Measurements from ENCODE around the gene AACS.

AACS gene

GRCh38 chr12:125187148-125187745, 122.0 kb downstream of the AACS start:
- Histone ChIP-seq H3K27ac (replicated peaks) (no peak overlapping the region), H3K27me3 (ENCODE audit: insufficient read depth, poor library complexity, severe bottlenecking) (peaks cover 44% of the 10 kb centered on the region), H3K4me3 (replicated peaks; ENCODE audit: insufficient read depth, low read length) (no peak overlapping the region)
- TF ChIP-seq REST (IDR thresholded peaks at IDR 0.05; ENCODE audit: insufficient replicate concordance, low read depth) (no peak), POLR2AphosphoS5 (IDR thresholded peaks at IDR 0.05; ENCODE audit: low read depth) (no peak), GABPA (IDR thresholded peaks at IDR 0.05; ENCODE audit: low read depth) (no peak), SPI1 (IDR thresholded peaks at IDR 0.05; ENCODE audit: borderline replicate concordance, low read depth) (no peak), CTCF (IDR thresholded peaks at IDR 0.05; ENCODE audit: insufficient read depth, low read length) (no peak)
- no peak for DNase-seq (ENCODE audit: low read depth in 1 of 2, low spot score in 1 of 2)

GRCh38 chr12:125187780-125188741, 122.8 kb downstream of the AACS start:
- Histone ChIP-seq H3K27ac (replicated peaks) (no peak overlapping the region), H3K4me3 (replicated peaks; ENCODE audit: insufficient read depth, low read length) (no peak overlapping the region), H3K27me3 (ENCODE audit: insufficient read depth, poor library complexity, severe bottlenecking) (peaks cover 44% of the 10 kb centered on the region)
- TF ChIP-seq REST (IDR thresholded peaks at IDR 0.05; ENCODE audit: insufficient replicate concordance, low read depth) (no peak), SPI1 (IDR thresholded peaks at IDR 0.05; ENCODE audit: borderline replicate concordance, low read depth) (no peak), CTCF (IDR thresholded peaks at IDR 0.05; ENCODE audit: insufficient read depth, low read length) (no peak), POLR2AphosphoS5 (IDR thresholded peaks at IDR 0.05; ENCODE audit: low read depth) (no peak), GABPA (IDR thresholded peaks at IDR 0.05; ENCODE audit: low read depth) (no peak)
- DNase-seq (ENCODE audit: low read depth in 1 of 2, low spot score in 1 of 2), result no peak

- DNase-seq (ENCODE audit: low read depth in 1 of 2, low spot score in 1 of 2), result no peak
- Histone ChIP-seq H3K27ac (replicated peaks) (no peak overlapping the region), H3K27me3 (ENCODE audit: insufficient read depth, poor library complexity, severe bottlenecking) (peaks cover 37% of the 10 kb centered on the region), H3K4me3 (replicated peaks; ENCODE audit: insufficient read depth, low read length) (no peak overlapping the region)
- TF ChIP-seq POLR2AphosphoS5 (IDR thresholded peaks at IDR 0.05; ENCODE audit: low read depth) (no peak), GABPA (IDR thresholded peaks at IDR 0.05; ENCODE audit: low read depth) (no peak), SPI1 (IDR thresholded peaks at IDR 0.05; ENCODE audit: borderline replicate concordance, low read depth) (no peak), CTCF (IDR thresholded peaks at IDR 0.05; ENCODE audit: insufficient read depth, low read length) (no peak), REST (IDR thresholded peaks at IDR 0.05; ENCODE audit: insufficient replicate concordance, low read depth) (no peak)
Measured at GRCh38 chr12:125189015-125189414, 123.8 kb downstream of the AACS start.

Data from HL-60 (cell line).